ENCODE data around the gene BCL2.

The BCL2 gene

GRCh38 chr18:63141778-63142176, 177.8 kb downstream of the BCL2 start:
- TF ChIP-seq, protein P1, sequence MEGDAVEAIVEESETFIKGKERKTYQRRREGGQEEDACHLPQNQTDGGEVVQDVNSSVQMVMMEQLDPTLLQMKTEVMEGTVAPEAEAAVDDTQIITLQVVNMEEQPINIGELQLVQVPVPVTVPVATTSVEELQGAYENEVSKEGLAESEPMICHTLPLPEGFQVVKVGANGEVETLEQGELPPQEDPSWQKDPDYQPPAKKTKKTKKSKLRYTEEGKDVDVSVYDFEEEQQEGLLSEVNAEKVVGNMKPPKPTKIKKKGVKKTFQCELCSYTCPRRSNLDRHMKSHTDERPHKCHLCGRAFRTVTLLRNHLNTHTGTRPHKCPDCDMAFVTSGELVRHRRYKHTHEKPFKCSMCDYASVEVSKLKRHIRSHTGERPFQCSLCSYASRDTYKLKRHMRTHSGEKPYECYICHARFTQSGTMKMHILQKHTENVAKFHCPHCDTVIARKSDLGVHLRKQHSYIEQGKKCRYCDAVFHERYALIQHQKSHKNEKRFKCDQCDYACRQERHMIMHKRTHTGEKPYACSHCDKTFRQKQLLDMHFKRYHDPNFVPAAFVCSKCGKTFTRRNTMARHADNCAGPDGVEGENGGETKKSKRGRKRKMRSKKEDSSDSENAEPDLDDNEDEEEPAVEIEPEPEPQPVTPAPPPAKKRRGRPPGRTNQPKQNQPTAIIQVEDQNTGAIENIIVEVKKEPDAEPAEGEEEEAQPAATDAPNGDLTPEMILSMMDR (IDR thresholded peaks at IDR 0.05; ENCODE audit: low read depth, low read length), result no peak
- DNase-seq (ENCODE audit: extremely low read depth, low read depth), result no peak

DNA sequence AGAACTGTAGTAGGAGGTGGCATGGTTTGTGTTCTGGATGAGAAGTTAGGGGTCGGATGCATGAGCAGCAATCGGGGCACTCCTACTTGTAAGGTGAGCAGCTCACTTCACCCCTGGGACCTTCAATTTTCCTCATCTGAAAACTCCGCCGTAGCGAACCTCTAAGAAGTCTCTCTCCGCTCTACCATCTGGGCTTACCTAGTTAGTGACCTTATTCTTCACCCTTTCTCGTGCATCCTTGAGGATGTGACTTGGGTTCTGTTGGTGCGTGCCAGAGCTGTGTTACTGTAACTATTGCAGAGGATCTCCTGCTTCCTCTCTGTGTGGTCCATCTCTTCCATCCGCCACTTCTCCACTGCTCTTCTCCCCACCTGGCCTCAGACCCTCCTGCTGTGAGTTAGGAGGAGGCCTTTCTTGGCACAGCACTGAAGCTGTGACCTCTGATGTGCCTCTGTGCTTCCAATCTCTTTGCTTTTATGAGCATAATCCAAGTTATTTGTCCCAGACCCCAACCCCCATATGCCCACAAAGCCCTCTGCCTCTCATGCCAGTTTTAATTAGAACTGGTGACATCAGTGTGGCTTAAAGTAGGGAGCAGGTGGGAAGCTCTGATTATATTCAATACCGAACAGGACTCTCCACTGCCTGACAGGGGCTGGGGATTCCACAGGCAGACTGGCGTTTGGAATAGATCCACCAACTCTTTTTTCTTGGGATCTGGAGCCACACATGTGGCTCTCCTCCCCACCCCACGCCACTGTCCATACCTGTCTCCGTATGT, 178.4 kb downstream of the BCL2 start:
- TF ChIP-seq, protein P1 (IDR thresholded peaks at IDR 0.05; ENCODE audit: low read depth, low read length), result no peak
- DNase-seq (ENCODE audit: extremely low read depth, low read depth), result no peak

- TF ChIP-seq, protein P1 (IDR thresholded peaks at IDR 0.05; ENCODE audit: low read depth, low read length), result no peak
- DNase-seq (ENCODE audit: extremely low read depth, low read depth), result no peak
These were observed 179.5 kb downstream of the BCL2 start for GRCh38 chr18:63140038-63140450.

- TF ChIP-seq, protein P1 (IDR thresholded peaks at IDR 0.05; ENCODE audit: low read depth, low read length), result no peak
- no peak for DNase-seq (ENCODE audit: extremely low read depth, low read depth)
These were observed 180.9 kb downstream of the BCL2 start for GRCh38 chr18:63138436-63139340.

DNA sequence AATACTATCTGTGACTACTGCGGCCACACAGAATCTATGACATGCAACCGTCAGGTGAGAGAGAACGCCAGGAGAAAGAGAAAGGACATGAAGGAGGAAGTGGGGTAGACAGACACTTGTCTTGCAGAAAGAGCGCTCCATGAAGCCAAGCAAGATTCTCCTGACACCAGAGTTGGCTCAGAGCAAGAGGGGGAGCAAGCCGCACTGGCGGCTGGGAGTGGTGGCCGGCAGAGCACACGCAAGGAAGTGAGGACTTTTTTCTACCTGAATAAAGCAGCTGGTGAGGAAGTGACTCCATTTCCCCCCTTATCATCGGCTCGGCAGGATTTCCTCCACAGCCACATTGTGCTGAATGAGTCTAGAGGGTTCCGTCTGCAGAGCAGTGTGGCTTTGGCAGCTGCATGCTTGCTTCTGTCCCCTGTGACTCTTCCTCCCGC, 181.6 kb downstream of the BCL2 start:
- no peak for DNase-seq (ENCODE audit: extremely low read depth, low read depth)
- TF ChIP-seq, protein P1 (IDR thresholded peaks at IDR 0.05; ENCODE audit: low read depth, low read length), result no peak

GRCh38 chr18:63135101-63135500, 184.5 kb downstream of the BCL2 start:
- no peak for DNase-seq (ENCODE audit: extremely low read depth, low read depth)
- TF ChIP-seq, protein P1 (IDR thresholded peaks at IDR 0.05; ENCODE audit: low read depth, low read length), result no peak

DNA sequence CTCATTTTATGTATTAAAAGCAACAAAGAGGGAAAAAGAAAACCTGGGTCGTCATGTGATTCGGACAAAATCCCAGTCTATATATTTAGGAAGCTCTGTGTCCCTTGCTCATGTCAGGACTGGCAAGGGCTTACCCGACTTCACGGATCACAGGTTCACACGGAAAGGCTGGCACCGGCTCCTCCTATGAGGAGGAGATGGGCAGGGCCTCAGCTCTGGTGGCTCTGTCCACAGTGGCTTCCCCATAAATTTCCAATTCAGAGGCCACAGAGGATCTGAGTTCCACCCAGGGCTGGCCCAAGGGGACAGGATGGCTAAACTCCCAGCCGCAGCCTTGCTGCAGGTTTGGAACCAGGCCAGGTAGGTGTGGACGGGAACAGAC, 186.8 kb downstream of the BCL2 start:
- no peak for DNase-seq (ENCODE audit: extremely low read depth, low read depth)
- TF ChIP-seq, protein P1 (IDR thresholded peaks at IDR 0.05; ENCODE audit: low read depth, low read length), result no peak
